OCI-LY1 (cell line): Measurements from ENCODE around the gene ATG7.
"Not testable (repeated sequence)": the region's sequence is repeated elsewhere in the genome, so short reads cannot be mapped to it uniquely, and the experiment has no call there.

Source experiments
- EZH2 ChIP-seq: fragments of 200-600 bp; sonication (generic), shearing (Covaris generic); IDR thresholded peaks from 2 replicates; pipeline ENCODE4 v1.8.0; 2017; ENCODE audit warnings: borderline replicate concordance, mixed run types, mild to moderate bottlenecking, antibody characterized with exemption, low read length, moderate library complexity, mixed read lengths
- TF ChIP-seq, protein P1 (sequence below): fragments of 200-600 bp; sonication (generic), shearing (Covaris generic); IDR thresholded peaks from 2 replicates; pipeline ENCODE4 v1.5.1; 2017; ENCODE audit warnings: mild to moderate bottlenecking, antibody characterized with exemption, low read length, moderate library complexity, mixed read lengths

- TF ChIP-seq, protein P1, sequence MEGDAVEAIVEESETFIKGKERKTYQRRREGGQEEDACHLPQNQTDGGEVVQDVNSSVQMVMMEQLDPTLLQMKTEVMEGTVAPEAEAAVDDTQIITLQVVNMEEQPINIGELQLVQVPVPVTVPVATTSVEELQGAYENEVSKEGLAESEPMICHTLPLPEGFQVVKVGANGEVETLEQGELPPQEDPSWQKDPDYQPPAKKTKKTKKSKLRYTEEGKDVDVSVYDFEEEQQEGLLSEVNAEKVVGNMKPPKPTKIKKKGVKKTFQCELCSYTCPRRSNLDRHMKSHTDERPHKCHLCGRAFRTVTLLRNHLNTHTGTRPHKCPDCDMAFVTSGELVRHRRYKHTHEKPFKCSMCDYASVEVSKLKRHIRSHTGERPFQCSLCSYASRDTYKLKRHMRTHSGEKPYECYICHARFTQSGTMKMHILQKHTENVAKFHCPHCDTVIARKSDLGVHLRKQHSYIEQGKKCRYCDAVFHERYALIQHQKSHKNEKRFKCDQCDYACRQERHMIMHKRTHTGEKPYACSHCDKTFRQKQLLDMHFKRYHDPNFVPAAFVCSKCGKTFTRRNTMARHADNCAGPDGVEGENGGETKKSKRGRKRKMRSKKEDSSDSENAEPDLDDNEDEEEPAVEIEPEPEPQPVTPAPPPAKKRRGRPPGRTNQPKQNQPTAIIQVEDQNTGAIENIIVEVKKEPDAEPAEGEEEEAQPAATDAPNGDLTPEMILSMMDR = not testable (repeated sequence)
- not testable (repeated sequence) for TF ChIP-seq EZH2
Measured at GRCh38 chr3:11511606-11512005, 239.4 kb downstream of the ATG7 start.
